HEK293 (cell line): ENCODE measurements around the gene FLNC.

Experiments
- FEZF1 ChIP-seq: fragments of 450-650 bp; formaldehyde crosslinking; IDR thresholded peaks from 2 replicates; pipeline ENCODE4 v1.5.1; 2016; ENCODE audit warnings: missing biosample characterization, missing genetic modification characterization
- KLF10 ChIP-seq: fragments of 450-650 bp; IDR thresholded peaks from 2 replicates; pipeline ENCODE4 v1.5.1; 2018; ENCODE audit warnings: missing biosample characterization, mild to moderate bottlenecking, missing genetic modification characterization
- KLF8 ChIP-seq: fragments of 450-650 bp; formaldehyde crosslinking; IDR thresholded peaks from 2 replicates; pipeline ENCODE4 v1.5.1; 2016; ENCODE audit warnings: missing biosample characterization, missing genetic modification characterization
- KLF9 ChIP-seq: fragments of 450-650 bp; formaldehyde crosslinking; IDR thresholded peaks from 2 replicates; pipeline ENCODE4 v1.5.1; 2016; ENCODE audit warnings: missing biosample characterization, missing genetic modification characterization, low read depth
- RBAK ChIP-seq: fragments of 450-650 bp; formaldehyde crosslinking; IDR thresholded peaks from 2 replicates; pipeline ENCODE4 v1.5.1; 2016; ENCODE audit warnings: missing biosample characterization, missing genetic modification characterization
- REPIN1 ChIP-seq: fragments of 450-650 bp; formaldehyde crosslinking; IDR thresholded peaks from 2 replicates; pipeline ENCODE4 v1.5.1; 2017; ENCODE audit warnings: missing biosample characterization, missing genetic modification characterization, low read depth
- SETDB1 ChIP-seq: IDR thresholded peaks from one replicate; pipeline ENCODE4 v1.6.1; 2017; ENCODE audit warnings: mild to moderate bottlenecking, low read length, moderate library complexity, mixed read lengths; ENCODE audit not compliant: insufficient read length
- SP3 ChIP-seq: fragments of 450-650 bp; formaldehyde crosslinking; IDR thresholded peaks from 2 replicates; pipeline ENCODE4 v1.5.1; 2016; ENCODE audit warnings: missing biosample characterization, missing genetic modification characterization
- YY2 ChIP-seq: fragments of 450-650 bp; formaldehyde crosslinking; IDR thresholded peaks from 2 replicates; pipeline ENCODE4 v1.5.1; 2016; ENCODE audit warnings: missing biosample characterization, missing genetic modification characterization
- ZBTB20 ChIP-seq: fragments of 450-650 bp; formaldehyde crosslinking; IDR thresholded peaks from 2 replicates; pipeline ENCODE4 v1.5.1; 2016; ENCODE audit warnings: missing biosample characterization, missing genetic modification characterization
- ZNF155 ChIP-seq: fragments of 450-650 bp; formaldehyde crosslinking; IDR thresholded peaks from 2 replicates; pipeline ENCODE4 v1.5.1; 2016; ENCODE audit warnings: missing biosample characterization, missing genetic modification characterization
- ZNF16 ChIP-seq: fragments of 450-650 bp; formaldehyde crosslinking; IDR thresholded peaks from 2 replicates; pipeline ENCODE4 v1.5.1; 2016; ENCODE audit warnings: low read depth, missing biosample characterization, missing genetic modification characterization
- ZNF175 ChIP-seq: fragments of 450-650 bp; formaldehyde crosslinking; IDR thresholded peaks from 2 replicates; pipeline ENCODE4 v1.5.1; 2016; ENCODE audit warnings: missing biosample characterization, missing genetic modification characterization
- ZNF184 ChIP-seq: fragments of 450-650 bp; IDR thresholded peaks from 2 replicates; pipeline ENCODE4 v1.5.1; 2018; ENCODE audit warnings: missing biosample characterization, mild to moderate bottlenecking, missing genetic modification characterization
- ZNF2 ChIP-seq: fragments of 450-650 bp; formaldehyde crosslinking; IDR thresholded peaks from 2 replicates; pipeline ENCODE4 v1.5.1; 2016; ENCODE audit warnings: missing biosample characterization, missing genetic modification characterization
- ZNF391 ChIP-seq: fragments of 450-650 bp; formaldehyde crosslinking; IDR thresholded peaks from 2 replicates; pipeline ENCODE4 v1.5.1; 2016; ENCODE audit warnings: low read depth, missing biosample characterization, missing genetic modification characterization, borderline replicate concordance
- ZNF423 ChIP-seq: fragments of 450-650 bp; formaldehyde crosslinking; IDR thresholded peaks from 2 replicates; pipeline ENCODE4 v1.5.1; 2016; ENCODE audit warnings: missing biosample characterization, missing genetic modification characterization
- ZNF473 ChIP-seq: fragments of 450-650 bp; formaldehyde crosslinking; IDR thresholded peaks from 2 replicates; pipeline ENCODE4 v1.5.1; 2017; ENCODE audit warnings: missing biosample characterization, missing genetic modification characterization
- ZNF48 ChIP-seq: fragments of 450-650 bp; formaldehyde crosslinking; IDR thresholded peaks from 2 replicates; pipeline ENCODE4 v1.5.1; 2016; ENCODE audit warnings: missing biosample characterization, missing genetic modification characterization
- ZNF670 ChIP-seq: fragments of 450-650 bp; formaldehyde crosslinking; IDR thresholded peaks from 2 replicates; pipeline ENCODE4 v1.5.1; 2016; ENCODE audit warnings: missing biosample characterization, missing genetic modification characterization, low read depth
- TF ChIP-seq, protein P1 (sequence below): fragments of 450-650 bp; formaldehyde crosslinking; IDR thresholded peaks from 2 replicates; pipeline ENCODE4; 2016; ENCODE audit warnings: missing biosample characterization, missing genetic modification characterization
- TF ChIP-seq, protein P2 (sequence below): fragments of 450-650 bp; formaldehyde crosslinking; IDR thresholded peaks from 2 replicates; pipeline ENCODE4 v1.5.1; 2016; ENCODE audit warnings: missing biosample characterization, missing genetic modification characterization
- TF ChIP-seq, protein P3 (sequence below): fragments of 450-650 bp; formaldehyde crosslinking; IDR thresholded peaks from 2 replicates; pipeline ENCODE4 v1.5.1; 2016; ENCODE audit warnings: missing biosample characterization, missing genetic modification characterization
- TF ChIP-seq, protein P4 (sequence below): fragments of 450-650 bp; formaldehyde crosslinking; conservative IDR thresholded peaks from 2 replicates; pipeline ENCODE4 v1.5.1; 2016; ENCODE audit warnings: low read depth, missing biosample characterization, missing genetic modification characterization
- TF ChIP-seq, protein P5 (sequence below): fragments of 450-650 bp; formaldehyde crosslinking; IDR thresholded peaks from 2 replicates; pipeline ENCODE4 v1.5.1; 2016; ENCODE audit warnings: missing biosample characterization, missing genetic modification characterization

FLNC gene

DNA sequence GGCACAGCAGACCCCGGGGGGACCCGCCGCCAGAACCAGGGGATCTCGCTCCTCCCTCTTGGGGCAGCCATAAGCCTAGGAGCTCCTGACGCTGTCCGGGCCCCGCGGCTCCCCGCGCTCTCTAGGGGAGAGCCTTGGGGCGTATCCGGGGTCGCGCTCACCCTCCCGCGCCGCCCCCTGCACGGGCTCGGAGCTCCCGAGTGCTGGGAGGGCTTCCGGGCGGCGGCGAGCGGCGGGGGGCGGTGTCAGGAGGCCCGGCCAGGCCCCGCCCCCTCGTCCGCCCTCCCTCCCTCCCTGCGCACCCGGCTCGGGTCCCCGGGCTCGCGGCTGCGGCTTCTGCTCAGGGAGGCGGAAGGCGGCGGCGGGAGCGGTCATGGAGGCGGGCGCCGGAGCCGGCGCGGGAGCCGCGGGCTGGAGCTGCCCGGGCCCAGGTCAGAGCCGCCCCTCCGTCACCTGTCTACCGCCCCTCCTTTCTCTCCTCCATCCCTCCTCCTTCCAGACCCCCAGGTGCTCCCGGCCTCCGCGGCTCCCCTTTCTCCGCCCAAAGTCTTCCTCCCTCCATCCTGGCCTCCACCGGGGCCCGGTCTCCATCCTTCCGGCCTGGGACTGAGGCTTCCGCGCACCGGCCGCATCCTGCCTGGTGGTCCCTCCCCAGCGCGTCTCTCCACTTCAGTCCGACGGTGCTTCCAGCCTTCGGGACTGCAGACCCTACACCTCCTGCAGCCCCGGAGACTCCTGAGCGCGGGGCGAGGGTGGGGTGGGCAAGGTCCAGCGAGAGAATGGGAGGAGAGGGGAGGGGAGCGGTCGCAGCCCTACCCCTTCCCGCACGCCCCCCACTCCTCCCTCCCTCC, 38.9 kb upstream of the FLNC start, which contains the start of gene CCDC136 (continued):
- no peak for TF ChIP-seq ZNF473 (tag by site-specific recombination)
- no peak for TF ChIP-seq SETDB1
- no peak for TF ChIP-seq ZNF155
- TF ChIP-seq, protein P1, sequence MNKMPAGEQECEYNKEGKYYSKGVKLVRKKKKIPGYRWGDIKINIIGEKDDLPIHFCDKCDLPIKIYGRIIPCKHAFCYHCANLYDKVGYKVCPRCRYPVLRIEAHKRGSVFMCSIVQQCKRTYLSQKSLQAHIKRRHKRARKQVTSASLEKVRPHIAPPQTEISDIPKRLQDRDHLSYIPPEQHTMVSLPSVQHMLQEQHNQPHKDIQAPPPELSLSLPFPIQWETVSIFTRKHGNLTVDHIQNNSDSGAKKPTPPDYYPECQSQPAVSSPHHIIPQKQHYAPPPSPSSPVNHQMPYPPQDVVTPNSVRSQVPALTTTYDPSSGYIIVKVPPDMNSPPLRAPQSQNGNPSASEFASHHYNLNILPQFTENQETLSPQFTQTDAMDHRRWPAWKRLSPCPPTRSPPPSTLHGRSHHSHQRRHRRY (tag by site-specific recombination) = no peak
- peak; percentile 63 for TF ChIP-seq KLF9
- no peak for TF ChIP-seq ZNF670 (tag by site-specific recombination)
- TF ChIP-seq ZNF391 (tag by site-specific recombination) = peak; percentile 79; the same call in 1 of the 2 replicates
- TF ChIP-seq, protein P2, sequence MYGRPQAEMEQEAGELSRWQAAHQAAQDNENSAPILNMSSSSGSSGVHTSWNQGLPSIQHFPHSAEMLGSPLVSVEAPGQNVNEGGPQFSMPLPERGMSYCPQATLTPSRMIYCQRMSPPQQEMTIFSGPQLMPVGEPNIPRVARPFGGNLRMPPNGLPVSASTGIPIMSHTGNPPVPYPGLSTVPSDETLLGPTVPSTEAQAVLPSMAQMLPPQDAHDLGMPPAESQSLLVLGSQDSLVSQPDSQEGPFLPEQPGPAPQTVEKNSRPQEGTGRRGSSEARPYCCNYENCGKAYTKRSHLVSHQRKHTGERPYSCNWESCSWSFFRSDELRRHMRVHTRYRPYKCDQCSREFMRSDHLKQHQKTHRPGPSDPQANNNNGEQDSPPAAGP (tag by site-specific recombination) = peak; percentile 61
- TF ChIP-seq, protein P3, sequence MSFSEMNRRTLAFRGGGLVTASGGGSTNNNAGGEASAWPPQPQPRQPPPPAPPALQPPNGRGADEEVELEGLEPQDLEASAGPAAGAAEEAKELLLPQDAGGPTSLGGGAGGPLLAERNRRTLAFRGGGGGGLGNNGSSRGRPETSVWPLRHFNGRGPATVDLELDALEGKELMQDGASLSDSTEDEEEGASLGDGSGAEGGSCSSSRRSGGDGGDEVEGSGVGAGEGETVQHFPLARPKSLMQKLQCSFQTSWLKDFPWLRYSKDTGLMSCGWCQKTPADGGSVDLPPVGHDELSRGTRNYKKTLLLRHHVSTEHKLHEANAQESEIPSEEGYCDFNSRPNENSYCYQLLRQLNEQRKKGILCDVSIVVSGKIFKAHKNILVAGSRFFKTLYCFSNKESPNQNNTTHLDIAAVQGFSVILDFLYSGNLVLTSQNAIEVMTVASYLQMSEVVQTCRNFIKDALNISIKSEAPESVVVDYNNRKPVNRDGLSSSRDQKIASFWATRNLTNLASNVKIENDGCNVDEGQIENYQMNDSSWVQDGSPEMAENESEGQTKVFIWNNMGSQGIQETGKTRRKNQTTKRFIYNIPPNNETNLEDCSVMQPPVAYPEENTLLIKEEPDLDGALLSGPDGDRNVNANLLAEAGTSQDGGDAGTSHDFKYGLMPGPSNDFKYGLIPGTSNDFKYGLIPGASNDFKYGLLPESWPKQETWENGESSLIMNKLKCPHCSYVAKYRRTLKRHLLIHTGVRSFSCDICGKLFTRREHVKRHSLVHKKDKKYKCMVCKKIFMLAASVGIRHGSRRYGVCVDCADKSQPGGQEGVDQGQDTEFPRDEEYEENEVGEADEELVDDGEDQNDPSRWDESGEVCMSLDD = 0 out of 2 replicates have a peak, but pooled peaks have one; percentile 39
- TF ChIP-seq ZNF16 = no peak
- no peak for TF ChIP-seq ZNF48 (tag by site-specific recombination)
- TF ChIP-seq ZBTB20 (tag by site-specific recombination) = peak; percentile 78
- no peak for TF ChIP-seq FEZF1 (tag by site-specific recombination)
- TF ChIP-seq ZNF423 (tag by site-specific recombination) = 0 out of 2 replicates have a peak, but pooled peaks have one; percentile 36
- TF ChIP-seq REPIN1 (tag by site-specific recombination) = peak; percentile 44; the same call in 1 of the 2 replicates
- peak; percentile 65; the same call in 1 of the 2 replicates for TF ChIP-seq KLF10
- TF ChIP-seq RBAK = no peak
- TF ChIP-seq ZNF184 (tag by site-specific recombination) = no peak
- peak; percentile 55; the same call in 1 of the 2 replicates for TF ChIP-seq KLF8
- no peak for TF ChIP-seq ZNF175
- no peak; the same call in 1 of the 2 replicates for TF ChIP-seq YY2 (tag by site-specific recombination)
- TF ChIP-seq, protein P4, sequence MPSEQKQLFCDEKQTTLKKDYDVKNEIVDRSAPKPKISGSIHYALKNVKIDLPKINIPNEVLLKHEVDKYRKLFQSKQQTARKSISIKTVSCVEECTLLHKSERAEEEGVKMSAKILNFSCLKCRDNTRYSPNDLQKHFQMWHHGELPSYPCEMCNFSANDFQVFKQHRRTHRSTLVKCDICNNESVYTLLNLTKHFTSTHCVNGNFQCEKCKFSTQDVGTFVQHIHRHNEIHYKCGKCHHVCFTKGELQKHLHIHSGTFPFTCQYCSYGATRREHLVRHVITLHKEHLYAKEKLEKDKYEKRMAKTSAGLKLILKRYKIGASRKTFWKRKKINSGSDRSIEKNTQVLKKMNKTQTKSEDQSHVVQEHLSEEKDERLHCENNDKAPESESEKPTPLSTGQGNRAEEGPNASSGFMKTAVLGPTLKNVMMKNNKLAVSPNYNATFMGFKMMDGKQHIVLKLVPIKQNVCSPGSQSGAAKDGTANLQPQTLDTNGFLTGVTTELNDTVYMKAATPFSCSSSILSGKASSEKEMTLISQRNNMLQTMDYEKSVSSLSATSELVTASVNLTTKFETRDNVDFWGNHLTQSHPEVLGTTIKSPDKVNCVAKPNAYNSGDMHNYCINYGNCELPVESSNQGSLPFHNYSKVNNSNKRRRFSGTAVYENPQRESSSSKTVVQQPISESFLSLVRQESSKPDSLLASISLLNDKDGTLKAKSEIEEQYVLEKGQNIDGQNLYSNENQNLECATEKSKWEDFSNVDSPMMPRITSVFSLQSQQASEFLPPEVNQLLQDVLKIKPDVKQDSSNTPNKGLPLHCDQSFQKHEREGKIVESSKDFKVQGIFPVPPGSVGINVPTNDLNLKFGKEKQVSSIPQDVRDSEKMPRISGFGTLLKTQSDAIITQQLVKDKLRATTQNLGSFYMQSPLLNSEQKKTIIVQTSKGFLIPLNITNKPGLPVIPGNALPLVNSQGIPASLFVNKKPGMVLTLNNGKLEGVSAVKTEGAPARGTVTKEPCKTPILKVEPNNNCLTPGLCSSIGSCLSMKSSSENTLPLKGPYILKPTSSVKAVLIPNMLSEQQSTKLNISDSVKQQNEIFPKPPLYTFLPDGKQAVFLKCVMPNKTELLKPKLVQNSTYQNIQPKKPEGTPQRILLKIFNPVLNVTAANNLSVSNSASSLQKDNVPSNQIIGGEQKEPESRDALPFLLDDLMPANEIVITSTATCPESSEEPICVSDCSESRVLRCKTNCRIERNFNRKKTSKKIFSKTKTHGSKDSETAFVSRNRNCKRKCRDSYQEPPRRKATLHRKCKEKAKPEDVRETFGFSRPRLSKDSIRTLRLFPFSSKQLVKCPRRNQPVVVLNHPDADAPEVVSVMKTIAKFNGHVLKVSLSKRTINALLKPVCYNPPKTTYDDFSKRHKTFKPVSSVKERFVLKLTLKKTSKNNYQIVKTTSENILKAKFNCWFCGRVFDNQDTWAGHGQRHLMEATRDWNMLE (tag by site-specific recombination) = no peak
- 0 out of 2 replicates have a peak, but pooled peaks have one; percentile 44 for TF ChIP-seq ZNF2 (tag by site-specific recombination)
- TF ChIP-seq, protein P5, sequence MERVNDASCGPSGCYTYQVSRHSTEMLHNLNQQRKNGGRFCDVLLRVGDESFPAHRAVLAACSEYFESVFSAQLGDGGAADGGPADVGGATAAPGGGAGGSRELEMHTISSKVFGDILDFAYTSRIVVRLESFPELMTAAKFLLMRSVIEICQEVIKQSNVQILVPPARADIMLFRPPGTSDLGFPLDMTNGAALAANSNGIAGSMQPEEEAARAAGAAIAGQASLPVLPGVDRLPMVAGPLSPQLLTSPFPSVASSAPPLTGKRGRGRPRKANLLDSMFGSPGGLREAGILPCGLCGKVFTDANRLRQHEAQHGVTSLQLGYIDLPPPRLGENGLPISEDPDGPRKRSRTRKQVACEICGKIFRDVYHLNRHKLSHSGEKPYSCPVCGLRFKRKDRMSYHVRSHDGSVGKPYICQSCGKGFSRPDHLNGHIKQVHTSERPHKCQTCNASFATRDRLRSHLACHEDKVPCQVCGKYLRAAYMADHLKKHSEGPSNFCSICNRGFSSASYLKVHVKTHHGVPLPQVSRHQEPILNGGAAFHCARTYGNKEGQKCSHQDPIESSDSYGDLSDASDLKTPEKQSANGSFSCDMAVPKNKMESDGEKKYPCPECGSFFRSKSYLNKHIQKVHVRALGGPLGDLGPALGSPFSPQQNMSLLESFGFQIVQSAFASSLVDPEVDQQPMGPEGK = peak; percentile 83
- peak; percentile 83; the same call in 1 of the 2 replicates for TF ChIP-seq SP3 (tag by site-specific recombination)
